Measurements from ENCODE around the gene REPS1.

REPS1 gene

DNA sequence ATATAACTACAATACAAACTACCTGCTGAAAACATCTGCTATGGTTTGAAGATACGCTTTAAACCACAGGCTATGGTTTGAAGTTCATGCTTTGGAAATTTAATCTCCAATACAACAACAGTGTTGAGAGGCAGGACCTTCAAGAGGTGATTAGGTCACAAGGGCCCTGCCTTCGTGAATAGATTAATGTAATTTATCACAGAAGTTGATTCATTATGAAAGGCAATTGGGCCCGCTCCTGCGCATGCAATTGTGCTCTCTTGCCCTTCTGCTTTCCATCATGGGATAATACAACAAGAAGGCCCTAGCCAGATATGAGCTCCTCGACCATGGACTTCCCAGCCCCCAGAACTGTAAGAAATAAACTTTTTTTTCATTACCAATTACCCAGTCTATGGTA is 21.2 kb downstream of the REPS1 start:
- Mint-ChIP-seq H3K36me3 (no peaks in the 10 kb centered on the region), H3K4me1 (peaks cover 37% of the 10 kb centered on the region), H3K27ac (no peak overlapping the region), H3K9me3 (no peaks in the 10 kb centered on the region), H3K4me3 (no peak overlapping the region)
- DNase-seq (ENCODE audit: low spot score in 2 of 2): no peak
- ATAC-seq: no peak

DNA sequence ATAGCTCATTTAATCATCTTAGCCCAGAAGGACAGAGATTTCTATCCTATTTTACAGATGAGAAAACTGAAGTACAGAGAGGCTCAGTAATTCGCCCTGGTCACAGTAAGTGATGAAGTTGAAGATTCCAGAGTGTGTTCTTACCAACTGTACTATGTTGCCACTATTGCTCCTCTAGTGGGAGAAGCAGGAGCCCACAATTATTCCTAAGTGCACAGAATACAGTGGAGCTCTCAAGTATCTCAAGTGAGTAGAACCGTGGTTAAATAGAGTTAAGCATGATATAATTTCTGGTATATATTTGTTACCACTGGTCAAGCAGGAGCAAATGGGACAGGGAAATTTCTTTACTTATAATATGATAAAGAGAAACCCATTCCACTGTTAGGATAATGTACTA is 22.1 kb downstream of the REPS1 start:
- H3K4me3 Mint-ChIP-seq: no peak overlapping the region
- no peak overlapping the region for H3K27ac Mint-ChIP-seq
- no peak for DNase-seq (ENCODE audit: low spot score in 2 of 2)
- H3K4me1 Mint-ChIP-seq: peaks cover 28% of the 10 kb centered on the region
- no peaks in the 10 kb centered on the region for H3K36me3 Mint-ChIP-seq
- no peaks in the 10 kb centered on the region for H3K9me3 Mint-ChIP-seq
- no peak for ATAC-seq

DNA sequence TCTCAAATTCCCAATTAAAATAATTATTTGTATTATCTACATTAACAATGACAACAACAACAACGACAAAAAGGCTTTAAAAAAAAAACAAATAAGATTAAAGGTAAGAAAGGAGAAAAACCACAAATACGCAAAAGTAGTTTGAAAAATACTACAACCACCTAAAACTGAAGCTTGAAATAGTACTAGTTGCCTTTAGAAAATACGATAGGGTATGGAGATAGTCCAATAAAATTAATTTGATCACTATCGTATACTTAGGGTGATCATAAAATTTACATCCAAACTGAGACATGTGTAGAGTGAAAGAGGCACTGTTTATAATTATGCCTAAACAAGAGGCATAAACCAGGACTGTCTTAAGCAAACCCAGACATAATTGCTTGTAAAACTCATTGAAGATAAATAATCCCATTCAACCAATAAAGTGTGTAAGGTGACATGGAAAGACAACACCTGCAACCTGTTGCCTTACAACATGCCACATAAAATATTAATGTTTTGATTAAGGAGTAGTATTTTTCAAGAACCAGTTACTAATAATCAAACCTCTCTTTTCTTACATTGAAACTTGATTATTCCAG is 22.7 kb downstream of the REPS1 start:
- Mint-ChIP-seq H3K9me3 (no peaks in the 10 kb centered on the region), H3K4me3 (no peak overlapping the region), H3K27ac (no peak overlapping the region), H3K36me3 (no peaks in the 10 kb centered on the region), H3K4me1 (peaks cover 22% of the 10 kb centered on the region)
- DNase-seq (ENCODE audit: low spot score in 2 of 2) (no peak), ATAC-seq (no peak)

DNA sequence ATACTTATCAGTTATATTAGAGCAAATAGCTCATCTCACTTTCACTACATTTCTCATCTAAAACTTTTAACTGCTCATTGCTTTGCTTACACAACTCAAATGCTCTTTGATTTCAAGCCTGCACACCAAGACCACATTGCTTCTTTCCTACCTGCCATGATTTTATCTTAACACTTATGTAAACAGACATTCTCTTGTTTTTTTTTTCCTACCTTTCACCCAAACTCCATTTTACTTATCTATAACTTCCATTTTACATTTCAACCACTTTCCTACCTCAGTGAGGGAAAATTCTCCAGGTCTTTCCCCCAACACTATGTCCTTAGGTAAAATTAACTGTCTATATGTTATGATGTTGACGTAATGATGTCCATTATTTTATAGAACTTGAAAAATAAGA is 24.0 kb downstream of the REPS1 start:
- Mint-ChIP-seq H3K4me3 (no peak overlapping the region), H3K9me3 (no peaks in the 10 kb centered on the region), H3K27ac (no peak overlapping the region), H3K36me3 (no peaks in the 10 kb centered on the region), H3K4me1 (peaks cover 17% of the 10 kb centered on the region)
- no peak for DNase-seq (ENCODE audit: low spot score in 2 of 2)
- ATAC-seq: no peak

DNA sequence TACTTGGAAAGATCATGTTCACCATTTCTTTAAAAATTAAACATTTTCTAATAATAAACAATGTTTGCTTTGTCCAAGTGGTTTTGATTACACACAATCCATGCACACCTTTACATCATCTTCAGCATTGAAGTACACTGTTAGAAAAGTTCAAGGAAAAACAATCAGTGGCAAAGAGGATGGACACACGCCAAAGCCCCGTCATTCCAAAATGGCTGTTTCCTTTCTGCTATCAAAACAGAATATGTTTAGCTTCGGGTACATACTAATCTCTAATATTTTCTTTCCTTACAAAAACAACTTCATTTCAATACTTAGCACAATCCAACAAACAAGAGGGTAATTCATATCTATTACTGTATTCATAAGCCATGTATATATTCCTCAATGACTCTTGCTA is 24.5 kb downstream of the REPS1 start:
- Mint-ChIP-seq H3K4me1 (peaks cover 18% of the 10 kb centered on the region), H3K27ac (no peak overlapping the region), H3K9me3 (no peaks in the 10 kb centered on the region), H3K4me3 (no peak overlapping the region), H3K36me3 (no peaks in the 10 kb centered on the region)
- DNase-seq (ENCODE audit: low spot score in 2 of 2): no peak
- ATAC-seq: no peak

DNA sequence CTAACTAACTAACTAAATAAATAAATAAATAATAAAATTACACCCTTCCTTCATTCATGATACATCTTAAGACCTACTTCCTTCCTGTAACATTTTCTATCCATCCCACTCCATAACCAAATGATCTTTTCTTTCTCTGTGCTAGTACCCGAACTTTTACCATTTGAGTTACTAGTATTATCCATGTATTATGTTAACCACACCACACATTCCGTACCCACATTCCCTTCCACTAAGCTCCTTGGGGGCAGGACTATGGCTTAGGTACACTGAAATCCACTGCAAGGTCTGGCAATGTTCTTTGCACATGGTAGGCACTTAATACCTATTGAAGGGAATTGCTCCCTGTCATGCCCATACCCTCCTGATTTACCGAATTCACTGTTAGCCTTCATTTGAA is 24.9 kb downstream of the REPS1 start:
- peaks cover 22% of the 10 kb centered on the region for H3K4me1 Mint-ChIP-seq
- H3K9me3 Mint-ChIP-seq: no peaks in the 10 kb centered on the region
- DNase-seq (ENCODE audit: low spot score in 2 of 2) (no peak), ATAC-seq (no peak)
- no peak overlapping the region for H3K27ac Mint-ChIP-seq
- no peaks in the 10 kb centered on the region for H3K36me3 Mint-ChIP-seq
- no peak overlapping the region for H3K4me3 Mint-ChIP-seq

DNA sequence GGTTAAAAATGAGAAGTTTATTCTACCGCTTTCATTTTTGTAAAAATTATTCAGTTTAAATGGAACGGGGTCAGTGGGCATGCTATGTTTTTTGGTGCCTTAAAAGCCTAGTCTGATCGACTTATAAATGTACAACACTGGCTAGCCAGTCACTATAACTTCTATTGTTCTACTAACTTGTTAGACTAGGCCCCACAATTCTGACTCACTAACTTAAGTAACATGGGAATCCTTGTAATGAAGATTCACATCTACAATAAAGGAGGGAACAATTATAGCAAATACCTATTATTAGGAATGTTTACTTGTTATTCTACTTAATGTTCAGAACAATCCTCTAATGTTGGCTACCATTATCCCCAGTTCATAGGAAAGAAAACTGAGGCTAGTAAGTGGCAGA is 28.5 kb downstream of the REPS1 start:
- ATAC-seq (no peak), DNase-seq (ENCODE audit: low spot score in 2 of 2) (no peak)
- H3K9me3 Mint-ChIP-seq: no peaks in the 10 kb centered on the region
- H3K27ac Mint-ChIP-seq: no peak overlapping the region
- H3K4me1 Mint-ChIP-seq: peaks cover 45% of the 10 kb centered on the region
- no peaks in the 10 kb centered on the region for H3K36me3 Mint-ChIP-seq
- H3K4me3 Mint-ChIP-seq: no peak overlapping the region

DNA sequence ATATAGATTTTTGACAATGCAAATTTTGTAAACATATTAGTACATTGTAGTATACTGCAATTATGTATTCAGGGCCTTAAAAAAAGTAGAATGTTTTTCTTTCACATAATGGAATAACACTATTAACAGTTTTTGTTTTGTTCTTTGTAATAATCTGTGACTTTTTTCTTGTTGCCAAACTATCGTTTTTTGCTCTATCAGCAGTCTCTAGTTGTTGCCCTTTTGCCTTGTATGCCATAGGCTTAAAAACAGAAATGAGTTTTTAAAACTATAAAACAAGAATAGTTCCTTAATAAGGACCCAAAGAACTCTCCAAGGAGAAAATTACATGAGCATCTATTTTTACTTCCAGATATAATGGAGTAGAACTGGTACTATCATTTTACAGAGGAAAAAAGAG is 29.5 kb downstream of the REPS1 start:
- ATAC-seq: no peak
- DNase-seq (ENCODE audit: low spot score in 2 of 2): no peak
- Mint-ChIP-seq H3K36me3 (no peaks in the 10 kb centered on the region), H3K9me3 (peaks cover 4% of the 10 kb centered on the region), H3K4me3 (no peak overlapping the region), H3K4me1 (peaks cover 53% of the 10 kb centered on the region), H3K27ac (no peak overlapping the region)

DNA sequence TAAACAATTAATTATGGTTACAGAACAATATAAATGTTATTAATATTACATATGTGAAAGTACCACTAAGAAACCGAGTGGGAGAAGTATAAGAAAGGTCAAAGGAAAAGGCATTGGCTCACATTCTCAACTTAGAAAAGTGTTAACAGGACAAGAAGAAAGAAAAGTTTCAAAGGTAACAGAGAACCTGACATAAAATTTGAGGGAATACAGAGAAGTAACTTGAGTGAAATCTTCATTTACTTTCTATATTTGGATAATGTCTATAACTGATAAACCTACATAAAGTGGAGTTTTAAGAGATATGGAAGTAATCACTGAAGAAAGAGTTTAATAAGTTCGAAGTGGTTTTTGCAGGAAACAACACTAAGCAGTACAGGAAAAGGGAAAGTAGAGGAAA is 30.1 kb downstream of the REPS1 start:
- Mint-ChIP-seq H3K4me3 (peak overlapping the region; percentile 19), H3K9me3 (peaks cover 4% of the 10 kb centered on the region), H3K27ac (peak overlapping the region; percentile 7), H3K36me3 (peaks cover 6% of the 10 kb centered on the region), H3K4me1 (peaks cover 60% of the 10 kb centered on the region)
- no peak for DNase-seq (ENCODE audit: low spot score in 2 of 2)
- ATAC-seq: no peak

DNA sequence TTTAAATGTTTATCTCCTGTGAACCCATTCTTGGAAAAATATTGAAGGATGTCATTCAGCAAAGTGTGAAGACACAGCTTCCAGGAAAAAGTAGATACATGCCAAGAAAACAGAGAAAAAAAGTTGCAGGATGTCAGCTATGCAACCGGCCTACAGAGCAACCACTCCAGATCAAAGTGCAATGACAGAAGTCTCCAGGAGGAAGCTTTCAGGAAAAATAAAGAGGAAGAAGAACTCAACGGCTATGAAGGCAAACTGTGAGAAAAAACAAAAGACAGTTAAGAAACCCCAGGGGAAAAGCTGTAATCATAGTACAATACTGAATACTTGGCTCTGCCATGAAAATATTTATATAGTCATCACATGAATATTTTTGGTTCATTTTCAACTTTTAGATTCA is 30.6 kb downstream of the REPS1 start:
- Mint-ChIP-seq H3K4me1 (peaks cover 62% of the 10 kb centered on the region), H3K4me3 (peak overlapping the region; percentile 19), H3K36me3 (peaks cover 7% of the 10 kb centered on the region), H3K9me3 (peaks cover 4% of the 10 kb centered on the region), H3K27ac (peak overlapping the region; percentile 7)
- DNase-seq (ENCODE audit: low spot score in 2 of 2) (no peak), ATAC-seq (no peak)

DNA sequence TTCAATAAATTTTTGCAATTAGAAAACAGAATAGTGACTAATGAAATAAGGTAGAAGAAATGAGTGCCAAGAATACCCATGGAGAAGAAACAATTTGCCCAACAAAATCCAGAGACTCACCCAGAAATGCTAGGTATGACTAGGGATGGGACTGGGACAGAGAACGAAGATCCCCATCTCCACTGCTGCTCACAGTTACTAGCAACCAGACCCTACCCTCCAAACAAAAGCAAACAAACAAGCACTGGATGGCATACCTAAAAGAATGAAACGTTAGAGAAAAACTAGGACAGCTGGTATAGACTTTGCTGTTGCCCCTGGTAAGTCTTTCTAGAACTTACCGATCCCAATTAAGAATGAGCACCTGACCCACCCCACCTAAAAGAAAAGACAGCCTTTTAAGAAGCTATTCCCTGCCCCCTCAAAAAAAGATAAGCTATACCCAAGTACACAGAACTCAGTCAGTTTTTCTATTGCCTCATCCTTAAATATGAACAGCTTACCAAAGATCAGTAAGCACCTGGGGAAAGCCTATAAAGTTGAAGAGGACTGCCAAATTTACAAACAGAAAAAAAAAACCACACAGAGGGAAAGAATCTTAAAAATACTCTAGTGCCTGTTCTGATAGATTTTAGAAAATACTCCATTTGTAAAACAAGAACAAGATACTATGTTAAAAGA is 31.7 kb downstream of the REPS1 start:
- ATAC-seq: no peak
- Mint-ChIP-seq H3K27ac (no peak overlapping the region), H3K4me1 (peaks cover 62% of the 10 kb centered on the region), H3K36me3 (peaks cover 7% of the 10 kb centered on the region), H3K4me3 (peak overlapping the region; percentile 19), H3K9me3 (peaks cover 4% of the 10 kb centered on the region)
- DNase-seq (ENCODE audit: low spot score in 2 of 2): no peak

DNA sequence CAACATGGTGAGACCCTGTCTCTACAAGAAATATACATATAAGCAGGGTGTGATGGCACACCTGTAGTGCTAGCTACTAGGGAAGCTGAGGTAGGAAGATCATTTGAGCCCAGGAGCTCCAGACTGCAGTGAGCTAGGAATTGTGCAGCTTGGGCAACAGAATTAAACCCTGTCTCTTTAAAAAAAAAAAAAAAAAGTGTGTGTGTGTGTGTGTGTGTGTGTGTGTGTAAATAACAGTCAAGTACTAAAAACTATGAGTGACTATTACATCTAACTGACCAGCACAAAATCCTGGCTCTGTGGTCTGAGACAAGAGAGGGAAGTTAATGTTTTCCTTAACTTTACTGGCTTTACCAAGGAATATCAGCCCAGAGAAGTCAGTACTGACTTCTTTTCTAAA is 32.8 kb downstream of the REPS1 start:
- Mint-ChIP-seq H3K4me1 (peaks cover 62% of the 10 kb centered on the region), H3K4me3 (no peak overlapping the region), H3K9me3 (peaks cover 4% of the 10 kb centered on the region), H3K36me3 (peaks cover 7% of the 10 kb centered on the region), H3K27ac (no peak overlapping the region)
- ATAC-seq: no peak
- DNase-seq (ENCODE audit: low spot score in 2 of 2): no peak

DNA sequence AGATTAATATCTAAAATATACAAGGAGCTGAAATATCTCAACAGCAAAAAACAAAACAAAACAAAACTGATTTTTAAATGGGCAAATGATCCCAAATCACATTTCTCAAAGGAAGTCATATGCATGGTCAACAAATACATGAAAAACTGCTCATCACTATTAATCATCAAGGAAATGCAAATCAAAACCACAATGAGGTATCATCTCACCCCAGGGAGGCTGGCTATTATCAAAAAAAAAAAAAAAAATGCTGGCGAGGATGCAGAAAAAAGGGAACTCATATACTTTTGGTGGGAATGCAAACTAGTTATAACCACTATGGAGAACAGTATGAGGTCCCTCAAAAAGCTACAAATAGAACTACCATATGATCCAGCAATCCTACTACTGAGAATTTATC is 34.6 kb downstream of the REPS1 start:
- Mint-ChIP-seq H3K4me1 (peaks cover 64% of the 10 kb centered on the region), H3K36me3 (peaks cover 12% of the 10 kb centered on the region), H3K9me3 (peaks cover 4% of the 10 kb centered on the region), H3K4me3 (peak overlapping the region; percentile 13), H3K27ac (no peak overlapping the region)
- ATAC-seq (peak; percentile 67), DNase-seq (ENCODE audit: low spot score in 2 of 2) (no peak)

DNA sequence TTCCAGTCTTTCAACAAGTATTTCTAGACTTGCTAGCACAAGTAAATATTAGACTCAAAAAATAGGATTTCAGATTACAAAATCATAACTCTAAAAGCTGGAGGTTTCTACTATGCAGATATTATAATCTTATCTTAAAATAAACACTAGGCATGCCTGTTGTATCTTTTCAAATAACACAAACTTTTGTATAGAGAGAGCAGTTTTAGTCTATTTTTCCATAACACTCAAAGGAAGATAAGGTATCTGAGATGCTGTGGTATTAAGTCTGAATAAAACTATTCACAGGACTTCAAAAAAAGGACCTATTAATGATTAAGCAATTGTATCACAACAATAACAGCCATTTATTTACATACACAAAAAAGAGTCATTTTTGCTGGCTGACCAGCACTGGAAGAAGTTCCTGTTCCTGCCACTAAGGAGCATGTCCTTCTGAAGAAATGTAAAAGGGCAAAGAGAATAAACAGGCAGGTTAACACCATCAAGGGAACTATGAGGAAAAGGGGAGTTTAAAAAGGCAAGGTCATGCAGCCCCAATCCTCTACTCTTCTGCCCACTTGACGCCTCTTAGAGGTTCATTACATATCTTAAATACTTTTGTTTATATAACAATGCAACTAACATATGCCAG is 39.4 kb downstream of the REPS1 start:
- Mint-ChIP-seq H3K27ac (no peak overlapping the region), H3K36me3 (peaks cover 46% of the 10 kb centered on the region)

DNA sequence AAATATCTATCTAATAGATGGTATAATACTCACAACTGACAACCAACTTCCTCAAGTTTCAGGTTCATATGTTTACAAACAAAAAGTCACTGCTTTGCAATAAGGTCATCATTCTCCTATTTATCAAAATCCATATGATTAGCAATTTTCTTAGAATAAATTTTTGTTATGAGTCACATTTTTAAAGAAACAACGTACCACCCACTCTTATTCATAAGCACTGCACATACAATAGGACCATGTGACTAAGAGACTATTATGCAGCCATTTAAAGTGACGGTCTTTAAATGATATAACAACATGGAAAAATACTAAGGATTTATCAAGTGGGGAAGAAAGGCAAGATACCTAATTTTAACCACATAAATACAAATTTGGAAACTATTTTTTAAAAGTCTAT is 40.0 kb downstream of the REPS1 start:
- Mint-ChIP-seq H3K4me1 (peaks cover 54% of the 10 kb centered on the region), H3K36me3 (peaks cover 48% of the 10 kb centered on the region), H3K27ac (peak overlapping the region; percentile 91), H3K4me3 (peak overlapping the region; percentile 33), H3K9me3 (no peaks in the 10 kb centered on the region)
- ATAC-seq (peak; percentile 43), DNase-seq (ENCODE audit: low spot score in 2 of 2) (no peak)

More for the DNA sequence above, 39.4 kb downstream of the REPS1 start:
- peaks cover 61% of the 10 kb centered on the region for H3K4me1 Mint-ChIP-seq
- ATAC-seq (no peak), DNase-seq (ENCODE audit: low spot score in 2 of 2) (no peak)
- no peaks in the 10 kb centered on the region for H3K9me3 Mint-ChIP-seq
- H3K4me3 Mint-ChIP-seq: no peak overlapping the region

DNA sequence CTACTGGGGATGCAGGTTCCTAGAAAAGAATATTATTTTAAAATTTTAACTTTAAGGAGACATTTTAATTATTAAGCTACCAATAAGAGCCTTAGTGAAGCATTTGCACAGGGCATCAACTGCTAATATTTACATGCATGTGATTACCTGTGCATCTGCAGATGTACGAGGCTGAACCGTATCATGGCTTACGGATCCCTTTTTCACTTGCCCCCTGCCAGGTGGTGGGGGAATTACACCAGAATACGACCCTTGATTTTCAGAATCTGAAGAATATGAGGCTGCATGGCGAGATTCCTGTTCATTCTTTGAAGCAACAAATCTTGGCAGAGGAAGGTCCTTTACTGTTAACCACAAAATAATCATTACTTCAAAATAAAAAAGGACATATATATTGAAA is 42.7 kb downstream of the REPS1 start:
- H3K27ac Mint-ChIP-seq: no peak overlapping the region
- H3K9me3 Mint-ChIP-seq: no peaks in the 10 kb centered on the region
- peaks cover 72% of the 10 kb centered on the region for H3K36me3 Mint-ChIP-seq
- H3K4me1 Mint-ChIP-seq: peaks cover 51% of the 10 kb centered on the region
- H3K4me3 Mint-ChIP-seq: no peak overlapping the region
- DNase-seq (ENCODE audit: low spot score in 2 of 2): no peak
- ATAC-seq: no peak

Data from stimulated activated effector memory CD8-positive, alpha-beta T cell treated with anti-CD3 and anti-CD28 coated beads, Interleukin-12 subunit alpha, Interleukin-12 subunit beta, amount 100 ng/mL, for 72 hours (primary cell).